ENCODE data around the gene COL4A5. TPM values are rescaled to one million over a fixed set of nuclear protein-coding genes. Genes with fewer than 3 reads are reported as not detected.

The COL4A5 gene
- total and polyA plus RNA-seq, 8 donors: 15.5 to 203 (median 166) TPM

DNA sequence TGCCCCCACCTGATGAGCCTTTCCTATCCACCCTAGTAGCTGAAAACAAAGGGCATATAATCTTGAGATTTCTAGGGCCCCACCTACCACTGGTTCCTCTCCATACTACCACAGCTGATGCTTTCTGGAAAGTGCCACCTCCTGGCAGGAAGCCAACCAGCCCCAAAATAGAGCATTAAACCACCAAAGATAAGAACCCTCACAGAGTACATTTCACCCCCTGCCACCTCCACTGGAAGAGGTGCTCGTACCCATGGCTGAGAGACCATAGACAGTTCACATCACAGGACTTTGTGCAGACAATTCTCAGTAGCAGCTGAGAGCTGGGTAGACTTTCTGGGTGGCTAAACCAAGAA, 202.6 kb downstream of the COL4A5 start:
- no peaks in the 10 kb centered on the region for H3K9me3 ChIP-seq
- H3K27ac ChIP-seq: no peak overlapping the region
- ATAC-seq: no peak
- no peaks in the 10 kb centered on the region for H3K36me3 ChIP-seq
- H3K4me1 ChIP-seq: no peaks in the 10 kb centered on the region
- TF ChIP-seq, protein P1, sequence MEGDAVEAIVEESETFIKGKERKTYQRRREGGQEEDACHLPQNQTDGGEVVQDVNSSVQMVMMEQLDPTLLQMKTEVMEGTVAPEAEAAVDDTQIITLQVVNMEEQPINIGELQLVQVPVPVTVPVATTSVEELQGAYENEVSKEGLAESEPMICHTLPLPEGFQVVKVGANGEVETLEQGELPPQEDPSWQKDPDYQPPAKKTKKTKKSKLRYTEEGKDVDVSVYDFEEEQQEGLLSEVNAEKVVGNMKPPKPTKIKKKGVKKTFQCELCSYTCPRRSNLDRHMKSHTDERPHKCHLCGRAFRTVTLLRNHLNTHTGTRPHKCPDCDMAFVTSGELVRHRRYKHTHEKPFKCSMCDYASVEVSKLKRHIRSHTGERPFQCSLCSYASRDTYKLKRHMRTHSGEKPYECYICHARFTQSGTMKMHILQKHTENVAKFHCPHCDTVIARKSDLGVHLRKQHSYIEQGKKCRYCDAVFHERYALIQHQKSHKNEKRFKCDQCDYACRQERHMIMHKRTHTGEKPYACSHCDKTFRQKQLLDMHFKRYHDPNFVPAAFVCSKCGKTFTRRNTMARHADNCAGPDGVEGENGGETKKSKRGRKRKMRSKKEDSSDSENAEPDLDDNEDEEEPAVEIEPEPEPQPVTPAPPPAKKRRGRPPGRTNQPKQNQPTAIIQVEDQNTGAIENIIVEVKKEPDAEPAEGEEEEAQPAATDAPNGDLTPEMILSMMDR (IDR thresholded peaks at IDR 0.05): no peak
- H3K27me3 ChIP-seq: no peaks in the 10 kb centered on the region
- H3K4me3 ChIP-seq: no peak overlapping the region
- intact Hi-C loops (cut with DNase I): no loop called here
- no peak for DNase-seq

DNA sequence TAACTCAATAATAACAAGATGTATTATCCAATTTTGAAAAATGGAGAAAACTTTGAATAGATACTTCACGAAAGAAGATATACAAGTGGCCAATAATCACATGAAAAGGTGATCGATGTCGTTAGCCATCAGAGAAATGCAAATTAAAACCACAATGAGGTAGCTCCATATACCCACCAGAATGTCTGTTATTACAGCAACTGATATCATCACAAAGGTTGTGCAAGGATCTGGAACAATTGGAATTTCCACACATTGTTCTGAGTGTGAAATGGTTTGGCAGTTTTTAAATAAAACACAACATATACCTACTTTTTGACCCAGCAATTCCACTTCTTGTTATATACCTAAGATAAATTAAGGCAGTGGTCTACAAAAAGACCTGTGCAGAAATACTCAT, 225.1 kb downstream of the COL4A5 start:
- no peaks in the 10 kb centered on the region for H3K36me3 ChIP-seq
- peaks cover 0 to 5% of the 10 kb centered on the region in 2 donors for H3K27me3 ChIP-seq
- H3K9me3 ChIP-seq: no peaks in the 10 kb centered on the region
- intact Hi-C loops (cut with DNase I): no loop called here
- H3K4me1 ChIP-seq: no peaks in the 10 kb centered on the region
- no peak for DNase-seq
- H3K4me3 ChIP-seq: no peak overlapping the region
- TF ChIP-seq, protein P1 (IDR thresholded peaks at IDR 0.05): no peak
- no peak overlapping the region for H3K27ac ChIP-seq
- ATAC-seq: no peak

- intact Hi-C loops (cut with DNase I): no loop called here
- H3K27me3 ChIP-seq: peaks cover 0 to 2% of the 10 kb centered on the region in 2 donors
- no peaks in the 10 kb centered on the region for H3K36me3 ChIP-seq
- no peak overlapping the region for H3K27ac ChIP-seq
- TF ChIP-seq, protein P1 (IDR thresholded peaks at IDR 0.05): no peak
- DNase-seq (no peak), ATAC-seq (no peak)
- H3K4me1 ChIP-seq: no peaks in the 10 kb centered on the region
- no peaks in the 10 kb centered on the region for H3K9me3 ChIP-seq
- H3K4me3 ChIP-seq: no peak overlapping the region
Observed at GRCh38 chrX:108666101-108666500, 226.5 kb downstream of the COL4A5 start.

GRCh38 chrX:108671526-108671925, 231.9 kb downstream of the COL4A5 start:
- TF ChIP-seq, protein P1 (IDR thresholded peaks at IDR 0.05): no peak
- Histone ChIP-seq H3K36me3 (no peaks in the 10 kb centered on the region), H3K9me3 (no peaks in the 10 kb centered on the region), H3K27ac (no peak overlapping the region), H3K4me3 (no peak overlapping the region), H3K4me1 (no peaks in the 10 kb centered on the region), H3K27me3 (no peaks in the 10 kb centered on the region)
- DNase-seq (no peak), ATAC-seq (no peak)
- intact Hi-C loops (cut with DNase I): no loop called here

DNA sequence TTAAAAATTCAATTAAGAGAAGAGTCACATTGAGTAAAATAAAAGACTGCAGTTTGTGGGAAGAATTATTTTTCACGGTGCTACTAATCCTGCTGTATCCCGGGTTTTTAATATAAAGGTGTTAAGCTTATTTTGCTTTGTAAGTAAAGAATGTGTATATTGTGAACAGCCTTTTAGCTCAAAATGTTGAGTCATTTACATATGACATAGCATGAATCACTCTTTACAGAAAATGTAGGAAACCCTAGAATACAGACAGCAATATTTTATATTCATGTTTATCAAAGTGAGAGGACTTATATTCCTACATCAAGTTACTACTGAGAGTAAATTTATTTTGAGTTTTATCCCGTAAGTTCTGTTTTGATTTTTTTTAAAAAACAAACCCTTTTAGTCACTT, 257.1 kb downstream of the COL4A5 start:
- Histone ChIP-seq H3K36me3 (no peaks in the 10 kb centered on the region), H3K4me3 (no peak overlapping the region), H3K4me1 (no peaks in the 10 kb centered on the region), H3K27me3 (no peaks in the 10 kb centered on the region), H3K27ac (no peak overlapping the region), H3K9me3 (no peaks in the 10 kb centered on the region)
- no peak for DNase-seq
- intact Hi-C loops (cut with DNase I): no loop called here
- no peak for ATAC-seq
- TF ChIP-seq, protein P1 (IDR thresholded peaks at IDR 0.05): no peak
